ENCODE data around the gene PLAGL2.

GRCh38 chr20:32248043-32248442 lies 40.5 kb upstream of the PLAGL2 start:
- no peak for TF ChIP-seq CTCF (IDR thresholded peaks at IDR 0.05; ENCODE audit: control extremely low read depth in 1 of 3, insufficient read depth in 1 of 3, low read depth in 1 of 3, low read length in 3 of 3)
- no peak for TF ChIP-seq POLR2A (IDR thresholded peaks at IDR 0.05; ENCODE audit: control extremely low read depth in 1 of 2, low read depth in 2 of 2, low read length in 2 of 2)
- TF ChIP-seq GABPA (IDR thresholded peaks at IDR 0.05; ENCODE audit: borderline replicate concordance, insufficient read depth, low read length) = no peak
- TF ChIP-seq ZNF274 (IDR thresholded peaks at IDR 0.05; ENCODE audit: borderline replicate concordance, extremely low read depth, low read length) = no peak
- TF ChIP-seq MAFK (IDR thresholded peaks at IDR 0.05; ENCODE audit: low read depth, low read length) = no peak
- no peak for TF ChIP-seq MAX (IDR thresholded peaks at IDR 0.05)
- no peak for TF ChIP-seq YY1 (IDR thresholded peaks at IDR 0.05; ENCODE audit: low read depth, low read length)
- no peak for TF ChIP-seq EP300 (IDR thresholded peaks at IDR 0.05; ENCODE audit: borderline replicate concordance in 1 of 2, low read depth in 2 of 2, low read length in 2 of 2)

All from H1 (cell line).